PC-9 (cell line): ENCODE results near the gene RNF151.

Experiments used
- CTCF ChIP-seq: fragments of 200-600 bp; sonication (generic); conservative IDR thresholded peaks from 2 replicates; pipeline ENCODE4 v1.6.1; 2017; ENCODE audit warnings: mixed run types, antibody characterized with exemption, mild to moderate bottlenecking, moderate library complexity
- EZH2 ChIP-seq: fragments of 200-600 bp; sonication (generic); IDR thresholded peaks from 2 replicates; pipeline ENCODE4 v1.8.0; 2017; ENCODE audit warnings: antibody characterized with exemption, low read depth

- TF ChIP-seq EZH2 = no peak
- no peak for TF ChIP-seq CTCF
Observed at GRCh38 chr16:1950559-1950958, 16.1 kb upstream of the RNF151 start.
